Endothelial cell of umbilical vein (primary cell): ENCODE results near the gene B9D1. TPM values are rescaled to one million over a fixed set of nuclear protein-coding genes. Genes with fewer than 3 reads are reported as not detected.
A peak's percentile ranks its signal among the peaks of the same experiment; 100 is the strongest.

ENCODE experiments used
- BruUV-seq: library from RNA; stranded (reverse); fragments of 400-500 nt; replicated peaks from 2 replicates; lab custom pipeline; 2021; lab: Mats Ljungman, UMichigan
- CTCF ChIA-PET: fragments of 300-600, 350-600 bp; sonication (Branson Sonifier 250); formaldehyde crosslinking; loops from one replicate; lab custom pipeline; 2021; ENCODE audit warnings: antibody characterized with exemption, inconsistent platforms; lab: Charles Lee
- POLR2A ChIA-PET: fragments of 300-600, 350-600 bp; sonication (Branson Sonifier 250); formaldehyde crosslinking; loops from one replicate; lab custom pipeline; 2021; ENCODE audit warnings: antibody characterized with exemption, inconsistent platforms; lab: Charles Lee
- DNase-seq: peaks from one replicate; pipeline ENCODE4 v3.0.0-alpha.2; 2011; ENCODE audit warnings: low read depth, low spot score
- FAIRE-seq: peaks from 2 replicates; lab custom pipeline; 2011; peaks lifted over from hg19 to GRCh38; lab: Jason Lieb, UNC
- H2AFZ ChIP-seq: 2 replicates; pipeline ENCODE4 v1.6.0; 2012; ENCODE audit warnings: low read depth, low read length, control low read depth, inconsistent platforms
- H3K27ac ChIP-seq: 2 replicates; pipeline ENCODE4 v1.5.1; 2011; ENCODE audit warnings: low read depth, mild to moderate bottlenecking, control low read depth, low read length, moderate library complexity; ENCODE audit not compliant: insufficient read depth
- H3K27me3 ChIP-seq, 2 experiments: 2 replicates each; pipeline versions ENCODE4 v1.6.0 to v1.6.1; 2011; ENCODE audit warnings: low read length in 2 of 2, mixed read lengths in 1 of 2; ENCODE audit not compliant: control insufficient read depth in 2 of 2, insufficient read depth in 2 of 2
- H3K36me3 ChIP-seq, 2 experiments: 2 replicates in 1 of 2; 3 replicates in 1 of 2; pipeline ENCODE4 v1.5.1; 2011; ENCODE audit warnings: low read length in 2 of 2, mild to moderate bottlenecking in 1 of 2, moderate library complexity in 1 of 2; ENCODE audit not compliant: control insufficient read depth in 2 of 2, insufficient read depth in 2 of 2; ENCODE audit errors: extremely low read depth in 1 of 2
- H3K4me1 ChIP-seq: 3 replicates; pipeline ENCODE4 v1.5.1; 2011; ENCODE audit warnings: mild to moderate bottlenecking, low read length; ENCODE audit not compliant: control insufficient read depth, insufficient read depth; ENCODE audit errors: extremely low read depth
- H3K4me2 ChIP-seq: 2 replicates; pipeline ENCODE4 v1.6.1; 2011; ENCODE audit warnings: low read length, control low read depth, mixed read lengths; ENCODE audit not compliant: insufficient read depth
- H3K4me3 ChIP-seq, 3 experiments: fragments of 200-600 bp in 1 of 3; sonication (generic), shearing (Covaris generic) in 1 of 3; replicated peaks in 1 of 3; 2 replicates each; pipeline ENCODE4 v1.5.1; 2011 to 2016; ENCODE audit warnings: control low read depth in 3 of 3, low read length in 3 of 3, mild to moderate bottlenecking in 2 of 3, inconsistent platforms in 1 of 3, low read depth in 1 of 3, moderate library complexity in 1 of 3; ENCODE audit not compliant: insufficient read depth in 1 of 3
- H3K79me2 ChIP-seq: 2 replicates; pipeline ENCODE4 v1.6.0; 2012; ENCODE audit warnings: low read length, inconsistent platforms; ENCODE audit not compliant: control insufficient read depth, insufficient read depth
- H3K9ac ChIP-seq: replicated peaks from 2 replicates; pipeline ENCODE3; 2011; ENCODE audit warnings: low read length, control low read depth; ENCODE audit not compliant: insufficient read depth; ENCODE audit errors: extremely low read depth
- H3K9me1 ChIP-seq: replicated peaks from 3 replicates; pipeline ENCODE4 v1.6.0; 2011; ENCODE audit warnings: mild to moderate bottlenecking, low read length; ENCODE audit not compliant: control insufficient read depth, insufficient read depth; ENCODE audit errors: extremely low read depth
- H3K9me3 ChIP-seq: replicated peaks from 2 replicates; pipeline ENCODE4 v1.5.1; 2012; ENCODE audit warnings: low read length, inconsistent platforms; ENCODE audit not compliant: control insufficient read depth, insufficient read depth
- H4K20me1 ChIP-seq: replicated peaks from 2 replicates; pipeline ENCODE3; 2011; ENCODE audit warnings: mild to moderate bottlenecking, low read length; ENCODE audit not compliant: control insufficient read depth, insufficient read depth; ENCODE audit errors: extremely low read depth
- EZH2 ChIP-seq: IDR thresholded peaks from 2 replicates; pipeline ENCODE4 v1.6.1; 2012; ENCODE audit warnings: borderline replicate concordance, low read depth, mild to moderate bottlenecking, moderate library complexity, low read length, inconsistent platforms; ENCODE audit not compliant: severe bottlenecking
- FOS ChIP-seq: IDR thresholded peaks from 2 replicates; pipeline ENCODE4 v1.6.1; 2011; ENCODE audit warnings: mild to moderate bottlenecking, low read length, moderate library complexity, borderline replicate concordance; ENCODE audit not compliant: insufficient read depth
- GATA2 ChIP-seq: IDR thresholded peaks from 2 replicates; pipeline ENCODE4 v1.7.0; 2011; ENCODE audit warnings: low read depth, mild to moderate bottlenecking, moderate library complexity, mixed read lengths, low read length; ENCODE audit not compliant: insufficient read length, insufficient read depth
- JUN ChIP-seq: IDR thresholded peaks from 2 replicates; pipeline ENCODE4 v1.6.1; 2011; ENCODE audit warnings: borderline replicate concordance, low read depth; ENCODE audit not compliant: insufficient read length, insufficient read depth
- MYC ChIP-seq: IDR thresholded peaks from one replicate; pipeline ENCODE4 v1.6.1; 2011; ENCODE audit warnings: mild to moderate bottlenecking, low read depth, low read length
- dilution Hi-C: fragments of 300-500 bp; cut with MboI; formaldehyde crosslinking; loops from one replicate; pipeline ENCODE4 v1.15.0; 2019; ENCODE audit warnings: low sequenced_read_pairs; ENCODE audit not compliant: extremely low pct_ligation_motif_present
- intact Hi-C: fragments of 100-400 bp; cut with micrococcal nuclease; formaldehyde crosslinking; loops from one replicate; pipeline ENCODE4 v1.10.0; 2022
- polyA plus RNA-seq, 4 experiments: library from polyadenylated mRNA; depleted of rRNA in 3 of 4; stranded (reverse) in 3 of 4; unstranded in 1 of 4; fragments of >200 nt; gene quantifications; 2 replicates each; pipeline versions ENCODE4 v1.2.1 to v1.2.3, GENCODE V29; 2011 to 2012; ENCODE audit warnings: missing spikeins in 1 of 4
- total RNA-seq: library from RNA; stranded (reverse); gene quantifications from 2 replicates; pipeline ENCODE4 v1.2.3, GENCODE V29; 2021
- TF ChIP-seq, protein P1 (sequence below), 2 donors: IDR thresholded peaks; 1 replicate in 1 of 2; 2 replicates in 1 of 2; pipeline ENCODE4 v1.5.1; 2011; ENCODE audit warnings: low read length in 2 of 2, mild to moderate bottlenecking in 2 of 2, moderate library complexity in 2 of 2, control low read depth in 1 of 2, inconsistent platforms in 1 of 2, low read depth in 1 of 2; ENCODE audit not compliant: insufficient read depth in 1 of 2; ENCODE audit errors: extremely low read depth in 1 of 2

The B9D1 gene
- total and polyA plus RNA-seq, 2 donors (not counting 3 experiments of a cell fraction or from before 2014, with no cell fraction given) = 20.5 to 55.8 TPM

DNA sequence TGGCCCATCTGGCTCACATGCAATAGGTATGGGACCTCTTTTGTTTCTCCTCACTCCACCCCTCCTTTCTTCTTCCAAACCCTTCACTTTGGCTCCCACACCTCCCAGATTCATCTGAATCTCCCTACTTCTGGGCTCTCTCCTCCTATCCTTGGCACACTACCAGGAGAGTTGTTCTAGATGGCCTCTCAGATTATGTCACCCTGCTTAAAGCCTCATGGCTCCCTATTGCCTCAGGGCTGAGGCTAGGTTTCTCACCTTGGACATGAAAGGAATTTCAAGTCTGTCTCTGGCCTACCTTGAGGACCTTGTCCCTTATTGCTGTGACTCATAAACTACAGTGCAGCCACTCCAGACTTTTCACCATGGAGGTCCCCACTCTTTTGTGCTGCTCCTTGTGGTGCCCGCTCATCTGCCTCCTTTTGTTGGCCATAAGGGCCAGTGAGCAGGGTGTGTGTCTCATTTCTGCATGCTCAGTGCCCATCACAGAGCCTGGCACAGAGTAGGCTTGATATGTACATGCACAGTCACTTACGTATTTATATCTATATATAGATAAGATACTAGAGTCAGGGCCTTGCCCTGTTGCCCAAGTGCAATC lies 25.5 kb upstream of the B9D1 start:
- TF ChIP-seq FOS (no peak), MYC (no peak), EZH2 (no peak), GATA2 (no peak), JUN (no peak)
- TF ChIP-seq, protein P1, sequence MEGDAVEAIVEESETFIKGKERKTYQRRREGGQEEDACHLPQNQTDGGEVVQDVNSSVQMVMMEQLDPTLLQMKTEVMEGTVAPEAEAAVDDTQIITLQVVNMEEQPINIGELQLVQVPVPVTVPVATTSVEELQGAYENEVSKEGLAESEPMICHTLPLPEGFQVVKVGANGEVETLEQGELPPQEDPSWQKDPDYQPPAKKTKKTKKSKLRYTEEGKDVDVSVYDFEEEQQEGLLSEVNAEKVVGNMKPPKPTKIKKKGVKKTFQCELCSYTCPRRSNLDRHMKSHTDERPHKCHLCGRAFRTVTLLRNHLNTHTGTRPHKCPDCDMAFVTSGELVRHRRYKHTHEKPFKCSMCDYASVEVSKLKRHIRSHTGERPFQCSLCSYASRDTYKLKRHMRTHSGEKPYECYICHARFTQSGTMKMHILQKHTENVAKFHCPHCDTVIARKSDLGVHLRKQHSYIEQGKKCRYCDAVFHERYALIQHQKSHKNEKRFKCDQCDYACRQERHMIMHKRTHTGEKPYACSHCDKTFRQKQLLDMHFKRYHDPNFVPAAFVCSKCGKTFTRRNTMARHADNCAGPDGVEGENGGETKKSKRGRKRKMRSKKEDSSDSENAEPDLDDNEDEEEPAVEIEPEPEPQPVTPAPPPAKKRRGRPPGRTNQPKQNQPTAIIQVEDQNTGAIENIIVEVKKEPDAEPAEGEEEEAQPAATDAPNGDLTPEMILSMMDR (IDR thresholded peaks at IDR 0.05; ENCODE audit: extremely low read depth in 1 of 2, insufficient read depth in 1 of 2, low read depth in 1 of 2, low read length in 2 of 2) = no peak
- no peak overlapping the region for H2AFZ ChIP-seq
- no peaks in the 10 kb centered on the region for H3K9me1 ChIP-seq
- FAIRE-seq (no peak), DNase-seq (no peak)
- peaks cover 0 to 14% of the 10 kb centered on the region in 2 experiments for H3K36me3 ChIP-seq
- H3K27me3 ChIP-seq = peaks cover 9 to 16% of the 10 kb centered on the region in 2 experiments
- H3K4me3 ChIP-seq = no peak overlapping the region
- POLR2A ChIA-PET = no interaction called here
- H3K79me2 ChIP-seq = no peaks in the 10 kb centered on the region
- intact Hi-C loops (no loop called here), dilution Hi-C loops (no loop called here)
- no peaks in the 10 kb centered on the region for H3K4me1 ChIP-seq
- no peaks in the 10 kb centered on the region for H4K20me1 ChIP-seq
- no peak overlapping the region for H3K4me2 ChIP-seq
- BruUV-seq = TSS peak; percentile 5
- CTCF ChIA-PET = interaction anchor here (1.1 to 1.5 kb wide), 3 partner anchors 10 to 59 kb away, joined by 3 to 4 read pairs (median 4); partner anchors contain the start of gene MAPK7
- no peaks in the 10 kb centered on the region for H3K9me3 ChIP-seq
- H3K27ac ChIP-seq = no peak overlapping the region
- H3K9ac ChIP-seq = no peak overlapping the region
